GM18868 (cell line): ENCODE results near the gene MACROD2.
A peak's percentile ranks its signal among the peaks of the same experiment; 100 is the strongest.

Source experiments
- ATAC-seq: cut with Tn5 transposase; IDR thresholded peaks from one replicate; pipeline ENCODE4 v1.9.1; 2021; ENCODE audit warnings: mild to moderate bottlenecking, moderate library complexity; ENCODE audit not compliant: unreplicated experiment

The MACROD2 gene

DNA sequence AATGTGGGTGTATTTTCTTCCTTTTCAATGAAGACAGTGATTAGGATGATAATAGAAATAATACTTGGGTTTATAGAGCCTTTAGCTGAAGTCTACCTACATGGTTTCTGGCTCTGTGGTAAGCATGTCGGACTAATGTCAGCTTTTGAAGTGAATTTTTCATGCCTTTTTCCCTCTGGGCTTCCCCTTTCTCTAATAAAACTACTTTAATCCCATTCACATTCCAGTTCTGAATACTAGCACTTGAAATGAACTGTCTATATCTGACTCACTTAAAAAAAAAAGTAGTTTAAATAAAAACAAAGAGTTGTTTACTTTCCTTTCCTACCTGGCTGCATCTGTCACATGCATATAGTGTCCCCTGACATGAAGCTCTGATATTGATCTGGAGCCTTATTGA lies 888.0 kb downstream of the MACROD2 start:
- no peak for ATAC-seq

- no peak for ATAC-seq
Measured at GRCh38 chr20:14885661-14886060, 890.3 kb downstream of the MACROD2 start.

DNA sequence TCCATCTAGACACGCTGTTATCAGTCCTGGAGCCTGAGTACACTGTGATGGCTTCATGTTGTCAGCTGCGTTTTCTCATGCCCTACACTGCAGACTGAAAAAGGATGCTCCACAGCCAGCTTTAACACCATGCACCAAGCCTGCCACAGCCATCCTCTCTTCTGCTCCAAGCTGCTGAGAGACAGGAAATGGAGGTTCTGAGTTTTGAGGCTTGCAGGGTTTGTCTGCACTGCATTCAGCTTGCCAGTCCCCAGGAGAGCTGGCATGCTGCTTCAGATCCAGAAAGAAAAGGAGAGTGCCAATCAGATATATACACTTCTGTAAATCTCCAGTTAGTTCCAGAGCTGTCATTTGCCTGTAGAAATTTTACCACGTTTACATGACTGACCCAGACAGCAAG lies 892.8 kb downstream of the MACROD2 start:
- ATAC-seq: no peak

GRCh38 chr20:14889496-14890255 lies 894.4 kb downstream of the MACROD2 start:
- no peak for ATAC-seq

- ATAC-seq: no peak
Measured at GRCh38 chr20:14890713-14891112, 895.4 kb downstream of the MACROD2 start.

DNA sequence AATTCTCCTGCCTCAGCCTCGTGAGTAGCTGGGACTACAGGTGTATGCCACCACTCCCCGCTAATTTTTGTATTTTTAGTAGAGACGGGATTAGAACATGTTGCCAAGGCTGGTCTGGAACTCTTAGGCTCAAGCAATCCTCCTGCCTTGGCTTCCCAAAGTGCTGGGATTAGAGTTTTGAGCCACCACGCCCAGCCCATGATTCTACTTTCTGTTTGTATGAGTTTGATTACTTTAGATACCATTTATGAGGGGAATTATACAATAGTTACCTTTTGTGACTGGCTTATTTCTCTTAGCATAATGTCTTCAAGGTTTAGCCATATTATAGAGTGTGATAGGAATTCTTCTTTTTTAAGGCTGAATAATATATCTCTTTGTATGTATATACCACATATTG lies 897.5 kb downstream of the MACROD2 start:
- ATAC-seq: no peak

GRCh38 chr20:14896569-14896968 lies 901.3 kb downstream of the MACROD2 start:
- ATAC-seq: no peak

- no peak for ATAC-seq
Measured at GRCh38 chr20:14897608-14898007, 902.3 kb downstream of the MACROD2 start.

DNA sequence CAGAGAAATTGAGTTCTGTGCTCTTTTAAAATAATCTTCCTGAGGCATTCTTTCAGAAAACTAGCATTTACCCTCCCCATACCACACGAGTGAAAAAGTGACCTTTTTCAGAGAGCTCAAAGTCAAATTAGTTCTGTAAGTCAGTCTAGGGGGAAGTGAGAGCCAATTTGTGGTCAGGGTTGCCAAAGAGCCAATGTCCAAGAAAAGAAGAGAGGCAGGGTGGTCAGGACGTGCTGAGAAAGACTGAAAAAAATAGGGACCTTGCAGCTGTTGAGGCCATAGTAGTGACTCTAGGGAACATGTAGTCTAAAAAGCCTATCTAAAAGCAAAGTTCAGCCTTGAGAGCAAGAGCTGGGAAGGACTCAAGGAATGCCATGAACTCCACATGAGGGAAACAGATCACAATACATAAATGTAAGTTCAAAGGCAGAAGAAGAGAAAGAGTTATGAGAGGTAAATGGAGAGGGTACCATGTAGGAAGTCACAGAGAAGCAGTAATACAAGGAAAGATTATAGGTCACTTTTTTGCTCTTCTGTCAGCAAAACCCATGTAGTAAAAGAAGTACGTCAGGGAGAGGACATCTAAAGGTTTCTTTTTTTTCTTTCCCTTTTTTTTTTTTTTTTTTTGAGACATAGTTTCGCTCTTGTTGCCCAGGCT lies 907.2 kb downstream of the MACROD2 start:
- ATAC-seq: peak; percentile 92

DNA sequence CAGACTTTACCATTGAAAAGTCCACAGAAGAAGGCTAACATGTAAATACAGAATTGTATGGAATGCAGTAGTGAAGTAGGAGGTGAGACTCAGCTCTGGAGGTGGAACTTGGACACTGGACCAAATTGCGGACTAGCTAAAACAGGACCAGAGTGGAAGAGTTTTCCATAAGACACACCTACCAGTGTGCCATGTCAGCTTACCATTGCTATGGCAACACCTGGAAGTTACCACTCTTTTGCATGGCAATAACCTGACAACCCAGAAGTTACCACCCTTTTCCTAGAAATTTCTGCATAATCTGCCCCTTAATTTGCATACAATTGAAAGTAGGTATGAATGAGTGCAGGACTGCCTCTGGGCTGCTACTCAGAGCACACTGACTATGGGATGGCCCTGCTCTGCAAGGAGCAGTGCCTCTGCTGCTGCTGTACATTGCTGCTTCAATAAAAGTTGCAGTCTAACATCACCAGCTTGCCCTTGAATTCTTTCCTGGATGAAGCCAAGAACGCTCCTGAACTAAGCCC lies 911.7 kb downstream of the MACROD2 start:
- ATAC-seq: no peak

DNA sequence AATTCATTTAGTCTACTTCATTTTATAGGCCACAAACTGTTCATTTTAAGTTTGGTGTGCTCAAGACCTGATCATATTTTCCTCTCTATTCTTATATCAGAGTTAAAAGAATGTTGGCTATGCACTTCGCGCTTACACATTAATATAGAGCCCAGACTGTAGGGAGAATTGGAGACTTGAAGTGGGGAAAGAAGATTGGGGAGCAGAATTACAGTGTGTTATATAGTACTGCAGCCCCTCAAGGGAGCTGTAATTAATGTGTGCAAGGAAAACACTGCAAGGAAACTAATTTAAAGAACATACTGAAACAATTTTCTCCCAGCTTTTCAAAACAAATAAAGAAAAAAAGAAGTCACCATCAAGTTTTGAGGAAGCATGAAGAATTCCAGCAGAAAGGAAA lies 914.8 kb downstream of the MACROD2 start:
- no peak for ATAC-seq

DNA sequence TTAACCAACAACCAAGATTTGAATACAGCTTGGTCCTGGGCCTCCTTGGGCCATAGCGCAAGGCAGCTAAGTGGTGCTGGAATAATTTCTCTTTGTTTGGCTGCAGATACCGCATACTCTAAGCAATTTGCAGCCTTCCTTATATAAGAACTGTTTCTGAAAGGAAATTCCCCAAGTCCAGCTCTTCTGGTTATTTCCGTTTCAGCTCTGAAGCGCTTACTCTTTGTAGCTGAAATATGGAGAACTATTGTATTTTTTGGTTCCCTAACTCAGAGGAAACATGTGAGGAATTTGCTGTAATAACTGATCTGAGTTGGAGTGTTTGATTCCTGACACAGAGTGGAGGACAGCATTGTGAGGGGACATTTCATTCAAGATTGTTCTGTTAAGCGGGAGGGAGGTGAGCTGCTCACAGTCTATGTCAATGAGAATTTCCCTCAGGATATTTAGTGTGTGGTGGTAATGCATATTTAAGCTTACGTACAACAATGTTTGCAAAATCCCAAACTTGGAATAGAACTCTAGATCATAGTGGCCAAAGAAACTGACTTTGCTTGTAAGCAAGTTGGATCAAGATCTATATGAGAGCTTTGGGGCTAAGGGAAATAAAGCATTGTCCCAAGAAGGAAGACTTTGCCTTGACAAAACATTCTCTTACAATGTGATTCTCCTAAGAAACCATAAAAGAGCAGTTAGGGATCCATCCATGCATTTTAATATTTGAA lies 918.7 kb downstream of the MACROD2 start:
- no peak for ATAC-seq

DNA sequence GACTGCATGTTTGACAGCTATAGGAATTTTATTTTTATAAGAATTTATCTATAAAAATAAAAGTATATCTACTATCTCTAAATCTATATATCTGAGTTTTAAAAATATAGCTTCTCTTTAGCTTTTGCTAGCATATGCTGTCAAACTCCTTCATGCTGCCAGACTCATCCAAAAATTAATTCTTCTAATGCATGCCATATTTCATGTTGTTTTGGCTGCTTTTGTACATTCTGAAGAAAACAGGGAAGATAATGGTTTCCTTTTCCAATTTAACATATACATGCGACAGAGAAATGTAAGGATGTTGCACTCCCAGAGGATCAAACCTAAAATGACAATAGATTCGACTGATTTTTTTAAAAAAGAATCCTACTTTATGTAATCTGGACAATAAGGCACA lies 919.3 kb downstream of the MACROD2 start:
- no peak for ATAC-seq

GRCh38 chr20:14915356-14915755 lies 920.0 kb downstream of the MACROD2 start:
- ATAC-seq: no peak

DNA sequence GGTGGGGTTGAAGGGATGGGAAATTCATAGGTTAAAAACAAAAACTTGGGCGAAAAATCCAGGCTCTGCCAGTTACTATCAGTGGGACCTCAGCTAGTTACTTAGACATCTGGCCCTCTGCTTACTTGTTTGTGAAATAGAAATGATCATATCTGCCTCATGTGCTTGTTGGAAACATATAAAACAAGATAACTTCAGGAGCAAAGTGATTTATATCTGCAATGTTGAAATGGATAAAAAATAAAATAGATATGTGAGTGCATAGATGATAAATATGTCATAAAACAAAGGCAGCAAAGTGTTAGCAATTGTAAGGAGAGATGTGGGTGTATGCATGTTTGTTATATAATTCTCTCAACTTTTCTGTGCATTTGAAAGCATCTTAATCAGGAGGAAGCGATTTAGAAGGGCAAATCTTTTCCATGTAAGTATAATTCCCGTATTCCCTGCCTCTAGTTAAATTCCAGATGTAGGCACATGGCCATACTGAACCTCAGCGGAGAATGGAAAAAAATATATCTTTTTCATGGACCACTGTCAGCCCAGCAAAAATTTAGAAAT lies 921.1 kb downstream of the MACROD2 start:
- ATAC-seq: no peak

GRCh38 chr20:14918281-14918680 lies 923.0 kb downstream of the MACROD2 start:
- no peak for ATAC-seq

- no peak for ATAC-seq
Measured at GRCh38 chr20:14918976-14919375, 923.7 kb downstream of the MACROD2 start.

DNA sequence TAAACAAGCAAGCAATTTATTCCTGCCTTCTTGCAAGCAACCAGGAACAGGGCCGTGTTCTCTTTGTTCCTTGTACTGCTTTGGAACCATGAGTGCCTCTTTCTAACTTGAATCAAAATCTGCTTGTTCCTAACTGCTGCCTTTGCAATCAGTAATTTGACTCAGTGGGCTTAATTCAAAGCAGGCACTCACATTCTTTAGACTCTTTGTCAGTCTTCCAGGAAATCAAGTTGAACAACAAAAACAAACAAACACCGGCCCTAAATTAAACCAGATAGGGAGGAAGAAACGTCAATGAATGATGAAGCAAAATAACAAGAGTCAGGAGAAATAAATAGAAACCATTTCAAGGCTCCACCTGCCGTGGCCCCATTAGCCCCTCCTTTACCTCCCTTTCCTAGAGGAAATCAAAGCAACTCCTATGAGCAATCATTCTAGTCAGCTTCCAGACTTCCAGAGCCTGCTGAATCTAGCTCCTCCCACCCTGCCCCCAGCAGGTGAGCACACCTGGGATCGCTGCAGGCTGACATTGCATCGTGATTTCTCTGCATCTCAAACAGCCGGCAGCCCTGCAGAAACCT lies 924.3 kb downstream of the MACROD2 start:
- ATAC-seq: no peak

DNA sequence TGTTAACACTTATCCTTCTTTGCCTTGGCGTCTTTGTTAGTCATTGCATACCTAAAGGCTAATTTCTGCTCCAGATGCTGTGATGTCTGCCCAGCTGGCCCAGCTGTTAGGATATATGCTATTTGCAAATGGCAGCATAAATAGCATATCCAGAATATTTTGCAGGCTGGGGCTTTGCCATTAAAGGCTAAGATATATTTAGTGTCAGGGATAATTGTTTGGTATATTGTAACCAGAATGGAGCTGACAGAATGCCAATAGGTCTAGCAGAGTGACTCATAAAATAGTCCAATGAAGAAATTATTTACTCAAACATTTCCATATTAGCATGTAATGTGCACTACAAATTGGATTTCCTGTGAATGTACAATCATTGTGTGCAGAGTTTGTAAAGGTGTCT lies 926.2 kb downstream of the MACROD2 start:
- ATAC-seq: no peak

DNA sequence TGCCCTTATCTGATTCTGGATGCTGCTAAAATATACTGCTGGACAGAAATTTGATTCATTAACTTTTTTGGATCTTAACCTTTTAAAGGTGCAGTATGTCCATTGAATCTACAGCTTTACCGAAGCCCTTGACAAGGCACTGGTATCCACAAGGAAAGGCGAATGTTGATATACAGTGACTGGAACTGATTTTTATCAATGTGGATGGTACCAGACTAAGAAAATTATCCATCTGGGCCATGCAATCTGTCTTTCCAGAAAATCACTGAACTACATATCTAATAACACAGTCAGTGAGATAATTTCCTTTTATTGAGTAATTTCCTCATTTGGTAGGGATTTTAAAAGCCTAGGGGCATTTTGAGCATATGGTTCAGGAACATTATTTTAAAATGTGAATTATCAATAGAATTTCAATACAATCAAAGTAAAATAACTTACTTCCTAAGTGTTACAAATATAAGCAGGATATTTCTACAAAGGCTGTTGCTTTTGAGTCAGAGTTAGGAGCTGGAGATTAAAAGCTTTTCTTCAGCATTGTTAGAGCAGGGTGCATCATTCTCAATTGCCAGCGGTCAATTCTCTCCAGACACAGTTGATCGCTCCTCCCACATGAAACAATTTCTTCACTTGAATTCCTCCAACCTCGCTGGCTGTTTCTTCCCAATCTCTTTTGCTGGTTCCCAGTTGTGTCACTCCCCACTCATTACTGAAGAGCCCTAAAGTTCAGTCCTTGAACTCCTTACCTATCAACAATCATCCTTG lies 927.4 kb downstream of the MACROD2 start:
- no peak for ATAC-seq
